ENCODE results near the gene TPST2.

Gene TPST2

DNA sequence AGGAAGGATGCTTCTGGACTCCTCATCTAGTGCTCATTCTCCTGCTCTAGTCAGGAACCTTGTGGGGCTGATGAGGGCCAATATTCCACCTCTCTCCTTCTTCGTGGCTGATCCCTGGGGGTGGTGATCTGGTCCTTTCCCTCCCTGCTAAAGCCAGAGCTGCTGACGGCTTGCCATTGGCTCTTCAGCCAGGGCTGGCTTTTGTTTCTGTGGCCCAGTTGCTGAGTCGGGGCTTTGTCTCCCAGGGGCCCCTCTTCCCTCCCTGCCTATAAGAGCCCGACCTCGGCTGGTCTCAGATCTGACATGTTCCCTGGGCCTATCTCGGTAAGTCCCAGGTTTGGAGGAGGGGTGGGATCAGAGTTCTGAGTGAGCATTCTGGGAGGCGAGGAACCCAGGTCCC, 31.7 kb upstream of the TPST2 start, which contains the start of gene CRYBA4:
Gene CRYBA4 (plus strand): TSS at position 301 of the 400 bp plus-strand sequence. CDS start 634 bp downstream, outside the sequence.
- TF ChIP-seq EZH2 (IDR thresholded peaks at IDR 0.05; ENCODE audit: borderline replicate concordance, low read depth, low read length, severe bottlenecking): no peak
- TF ChIP-seq, protein P1, sequence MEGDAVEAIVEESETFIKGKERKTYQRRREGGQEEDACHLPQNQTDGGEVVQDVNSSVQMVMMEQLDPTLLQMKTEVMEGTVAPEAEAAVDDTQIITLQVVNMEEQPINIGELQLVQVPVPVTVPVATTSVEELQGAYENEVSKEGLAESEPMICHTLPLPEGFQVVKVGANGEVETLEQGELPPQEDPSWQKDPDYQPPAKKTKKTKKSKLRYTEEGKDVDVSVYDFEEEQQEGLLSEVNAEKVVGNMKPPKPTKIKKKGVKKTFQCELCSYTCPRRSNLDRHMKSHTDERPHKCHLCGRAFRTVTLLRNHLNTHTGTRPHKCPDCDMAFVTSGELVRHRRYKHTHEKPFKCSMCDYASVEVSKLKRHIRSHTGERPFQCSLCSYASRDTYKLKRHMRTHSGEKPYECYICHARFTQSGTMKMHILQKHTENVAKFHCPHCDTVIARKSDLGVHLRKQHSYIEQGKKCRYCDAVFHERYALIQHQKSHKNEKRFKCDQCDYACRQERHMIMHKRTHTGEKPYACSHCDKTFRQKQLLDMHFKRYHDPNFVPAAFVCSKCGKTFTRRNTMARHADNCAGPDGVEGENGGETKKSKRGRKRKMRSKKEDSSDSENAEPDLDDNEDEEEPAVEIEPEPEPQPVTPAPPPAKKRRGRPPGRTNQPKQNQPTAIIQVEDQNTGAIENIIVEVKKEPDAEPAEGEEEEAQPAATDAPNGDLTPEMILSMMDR (IDR thresholded peaks at IDR 0.05; ENCODE audit: borderline replicate concordance, extremely low read depth, low read length, poor library complexity, severe bottlenecking): no peak
- ATAC-seq (ENCODE audit: insufficient read depth, low read depth): no peak
- no peak within 1 kb of the TSS for H3K27ac ChIP-seq (ENCODE audit: low read length)
- H3K27me3 ChIP-seq (ENCODE audit: insufficient read depth, low read length, poor library complexity): no peaks in the 10 kb centered on the region
- no peak within 1 kb of the TSS for H2AFZ ChIP-seq (ENCODE audit: low read depth, low read length)
- H3K79me2 ChIP-seq (ENCODE audit: insufficient read depth, low read length): no peaks in the 10 kb centered on the region
- H4K20me1 ChIP-seq (ENCODE audit: insufficient read depth, low read length): no peaks in the 10 kb centered on the region
- no peak within 1 kb of the TSS for H3K4me3 ChIP-seq (ENCODE audit: low read depth in 1 of 2, low read length in 2 of 2)
- no peaks in the 10 kb centered on the region for H3K36me3 ChIP-seq (ENCODE audit: insufficient read depth, low read length)
- H3K4me2 ChIP-seq (ENCODE audit: insufficient read depth, low read length): no peak within 1 kb of the TSS
- no peak within 1 kb of the TSS for H3K9ac ChIP-seq (ENCODE audit: low read depth, low read length)
- no peak for DNase-seq
- no peaks in the 10 kb centered on the region for H3K4me1 ChIP-seq (ENCODE audit: insufficient read depth, low read length)
- H3K9me3 ChIP-seq (ENCODE audit: insufficient read depth, low read length, severe bottlenecking): no peaks in the 10 kb centered on the region

DNA sequence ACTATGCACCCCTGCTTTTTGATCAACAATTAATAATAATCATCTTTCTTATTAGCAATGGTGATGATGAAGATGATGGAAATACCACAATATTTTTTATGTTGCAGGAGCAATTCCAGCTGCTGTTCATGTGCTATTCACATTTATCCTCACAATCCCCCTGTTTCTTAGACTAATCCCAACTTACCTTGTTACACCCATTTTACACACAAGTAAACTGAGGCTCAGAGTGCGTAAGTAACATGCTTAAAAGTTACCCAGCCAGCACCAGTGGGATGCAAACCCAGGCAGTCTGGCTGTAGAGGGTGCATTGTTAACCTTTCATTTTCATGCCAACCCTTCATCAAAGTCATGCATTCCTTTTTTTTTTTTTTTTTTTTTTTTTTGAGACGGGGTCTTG, 30.3 kb upstream of the TPST2 start:
- TF ChIP-seq EZH2 (IDR thresholded peaks at IDR 0.05; ENCODE audit: borderline replicate concordance, low read depth, low read length, severe bottlenecking): no peak
- TF ChIP-seq, protein P1 (IDR thresholded peaks at IDR 0.05; ENCODE audit: borderline replicate concordance, extremely low read depth, low read length, poor library complexity, severe bottlenecking): no peak
- H3K4me1 ChIP-seq (ENCODE audit: insufficient read depth, low read length): no peaks in the 10 kb centered on the region
- no peak for DNase-seq

DNA sequence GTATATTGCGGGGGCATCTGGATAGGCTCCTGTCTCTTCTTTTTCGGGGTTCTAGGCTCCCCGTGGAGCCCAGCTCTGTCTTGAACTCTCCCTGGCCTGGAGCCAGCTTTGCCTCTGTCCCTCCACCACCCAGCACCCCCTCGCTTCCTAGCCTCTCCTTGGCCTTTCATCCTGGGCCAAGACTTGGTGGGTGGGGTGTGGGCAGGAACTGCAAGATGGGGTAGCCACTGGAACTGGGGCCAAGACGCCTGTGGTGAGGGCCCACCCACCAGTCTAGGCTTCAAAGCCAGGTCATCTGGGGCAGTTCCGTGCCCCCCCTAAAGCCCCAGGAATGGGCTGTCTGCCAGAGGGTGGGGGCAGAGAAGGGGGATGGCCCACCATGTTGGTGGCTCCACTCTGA, 29.6 kb upstream of the TPST2 start:
- TF ChIP-seq, protein P1 (IDR thresholded peaks at IDR 0.05; ENCODE audit: borderline replicate concordance, extremely low read depth, low read length, poor library complexity, severe bottlenecking): no peak
- no peak for TF ChIP-seq EZH2 (IDR thresholded peaks at IDR 0.05; ENCODE audit: borderline replicate concordance, low read depth, low read length, severe bottlenecking)
- Histone ChIP-seq H3K9me3 (ENCODE audit: insufficient read depth, low read length, severe bottlenecking) (no peaks in the 10 kb centered on the region), H3K4me2 (ENCODE audit: insufficient read depth, low read length) (no peak overlapping the region), H3K4me1 (ENCODE audit: insufficient read depth, low read length) (no peaks in the 10 kb centered on the region), H3K27ac (ENCODE audit: low read length) (no peak overlapping the region), H3K79me2 (ENCODE audit: insufficient read depth, low read length) (no peaks in the 10 kb centered on the region), H4K20me1 (ENCODE audit: insufficient read depth, low read length) (no peaks in the 10 kb centered on the region), H2AFZ (ENCODE audit: low read depth, low read length) (no peak overlapping the region), H3K27me3 (ENCODE audit: insufficient read depth, low read length, poor library complexity) (no peaks in the 10 kb centered on the region), H3K4me3 (ENCODE audit: low read depth in 1 of 2, low read length in 2 of 2) (no peak overlapping the region), H3K9ac (ENCODE audit: low read depth, low read length) (no peak overlapping the region), H3K36me3 (ENCODE audit: insufficient read depth, low read length) (no peaks in the 10 kb centered on the region)
- DNase-seq (no peak), ATAC-seq (ENCODE audit: insufficient read depth, low read depth) (no peak)

More for the DNA sequence above, 30.3 kb upstream of the TPST2 start:
- H3K4me3 ChIP-seq (ENCODE audit: low read depth in 1 of 2, low read length in 2 of 2): no peak overlapping the region
- no peak overlapping the region for H3K27ac ChIP-seq (ENCODE audit: low read length)
- no peak overlapping the region for H3K4me2 ChIP-seq (ENCODE audit: insufficient read depth, low read length)
- H3K27me3 ChIP-seq (ENCODE audit: insufficient read depth, low read length, poor library complexity): no peaks in the 10 kb centered on the region
- no peak for ATAC-seq (ENCODE audit: insufficient read depth, low read depth)
- H3K9me3 ChIP-seq (ENCODE audit: insufficient read depth, low read length, severe bottlenecking): no peaks in the 10 kb centered on the region
- H3K9ac ChIP-seq (ENCODE audit: low read depth, low read length): no peak overlapping the region
- no peaks in the 10 kb centered on the region for H3K36me3 ChIP-seq (ENCODE audit: insufficient read depth, low read length)
- H3K79me2 ChIP-seq (ENCODE audit: insufficient read depth, low read length): no peaks in the 10 kb centered on the region
- no peaks in the 10 kb centered on the region for H4K20me1 ChIP-seq (ENCODE audit: insufficient read depth, low read length)
- H2AFZ ChIP-seq (ENCODE audit: low read depth, low read length): no peak overlapping the region

DNA sequence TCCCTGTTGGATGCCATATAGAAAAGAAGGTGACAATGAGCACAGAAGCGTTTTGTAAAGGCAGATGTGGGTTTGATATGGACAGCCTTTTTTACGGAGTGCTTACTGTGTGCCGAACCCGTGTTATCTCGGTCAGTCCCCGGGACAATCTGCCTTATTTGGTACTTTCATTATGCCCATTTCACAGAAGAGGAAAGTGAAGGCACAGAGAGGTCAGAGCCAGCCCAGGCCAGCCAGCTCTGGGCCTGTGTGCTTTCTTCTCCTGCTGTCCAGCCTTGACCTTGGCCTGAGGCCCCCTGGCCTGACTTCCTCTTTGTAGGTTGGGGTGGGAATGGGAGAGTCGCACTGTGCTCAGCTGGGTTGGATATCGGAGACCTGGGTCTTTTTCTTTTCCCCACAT, 28.5 kb upstream of the TPST2 start:
- H3K27me3 ChIP-seq (ENCODE audit: insufficient read depth, low read length, poor library complexity): no peaks in the 10 kb centered on the region
- H3K4me3 ChIP-seq (ENCODE audit: low read depth in 1 of 2, low read length in 2 of 2): no peak overlapping the region
- H3K4me2 ChIP-seq (ENCODE audit: insufficient read depth, low read length): no peak overlapping the region
- H3K9ac ChIP-seq (ENCODE audit: low read depth, low read length): no peak overlapping the region
- H3K4me1 ChIP-seq (ENCODE audit: insufficient read depth, low read length): no peaks in the 10 kb centered on the region
- no peak overlapping the region for H3K27ac ChIP-seq (ENCODE audit: low read length)
- no peaks in the 10 kb centered on the region for H4K20me1 ChIP-seq (ENCODE audit: insufficient read depth, low read length)
- no peaks in the 10 kb centered on the region for H3K36me3 ChIP-seq (ENCODE audit: insufficient read depth, low read length)
- DNase-seq (no peak), ATAC-seq (ENCODE audit: insufficient read depth, low read depth) (no peak)
- no peak overlapping the region for H2AFZ ChIP-seq (ENCODE audit: low read depth, low read length)
- H3K79me2 ChIP-seq (ENCODE audit: insufficient read depth, low read length): no peaks in the 10 kb centered on the region
- no peaks in the 10 kb centered on the region for H3K9me3 ChIP-seq (ENCODE audit: insufficient read depth, low read length, severe bottlenecking)
- TF ChIP-seq EZH2 (IDR thresholded peaks at IDR 0.05; ENCODE audit: borderline replicate concordance, low read depth, low read length, severe bottlenecking): no peak
- TF ChIP-seq, protein P1 (IDR thresholded peaks at IDR 0.05; ENCODE audit: borderline replicate concordance, extremely low read depth, low read length, poor library complexity, severe bottlenecking): no peak
